Transverse colon (tissue), 4 donors: ENCODE results near the gene CHCT1.

Source experiments
- CTCF ChIP-seq, 5 experiments: fragments of 200-600 bp in 3 of 5; fragments of 450-650 bp in 2 of 5; sonication (generic) in 3 of 5; IDR thresholded peaks; 1 replicate in 2 of 5; 2 replicates in 3 of 5; pipeline ENCODE4 v1.5.1; 2016 to 2017; ENCODE audit warnings: antibody characterized with exemption in 5 of 5, inconsistent platforms in 3 of 5, mild to moderate bottlenecking in 2 of 5, moderate library complexity in 1 of 5
- EP300 ChIP-seq: sonication (generic); formaldehyde crosslinking; IDR thresholded peaks from one replicate; pipeline ENCODE4 v1.6.1; 2017; ENCODE audit warnings: antibody characterized with exemption, low read depth
- POLR2A ChIP-seq: fragments of 450-650 bp; IDR thresholded peaks from one replicate; pipeline ENCODE4 v1.6.1; 2016; ENCODE audit warnings: antibody characterized with exemption, mild to moderate bottlenecking, moderate library complexity
- POLR2AphosphoS5 ChIP-seq, 3 donors: sonication (generic); formaldehyde crosslinking; IDR thresholded peaks; one replicate each; pipeline ENCODE4 v1.6.1; 2016; ENCODE audit warnings: antibody characterized with exemption in 3 of 3

- no peak for TF ChIP-seq CTCF (IDR thresholded peaks at IDR 0.05)
- no peak for TF ChIP-seq POLR2A
- TF ChIP-seq POLR2AphosphoS5 (IDR thresholded peaks at IDR 0.05) = no peak
- TF ChIP-seq EP300 = no peak
Observed at GRCh38 chr17:60388742-60389141, 33.5 kb upstream of the CHCT1 start.
